Activated CD4-positive, CD25-positive, alpha-beta regulatory T cell treated with anti-CD3 and anti-CD28 coated beads, Interleukin-2, amount 50 U/mL, for 16 hours (primary cell): ENCODE data around the gene MLANA.

Experiments
- DNase-seq: peaks from one replicate; pipeline ENCODE4 v3.0.0-alpha.2; 2020; ENCODE audit warnings: low read depth, low spot score

The MLANA gene

DNA sequence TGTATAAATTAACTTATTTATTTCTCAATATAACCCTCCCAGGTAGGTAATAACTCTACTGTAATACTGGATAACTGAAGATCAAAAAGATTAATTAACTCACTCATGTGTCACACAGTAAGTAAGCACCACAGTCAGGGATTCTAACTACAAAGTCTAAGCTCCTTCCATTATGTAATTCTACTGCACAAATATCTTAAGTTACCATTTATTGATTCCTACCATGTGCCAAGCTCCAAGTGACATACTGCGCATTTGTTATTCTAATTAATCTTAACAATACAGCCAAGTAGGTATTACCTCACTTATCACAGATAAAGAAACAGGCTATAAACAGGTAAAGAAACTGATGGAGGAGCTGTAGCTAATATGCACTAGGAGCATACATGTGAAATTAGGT is 66.5 kb downstream of the MLANA start:
- DNase-seq, result no peak

DNA sequence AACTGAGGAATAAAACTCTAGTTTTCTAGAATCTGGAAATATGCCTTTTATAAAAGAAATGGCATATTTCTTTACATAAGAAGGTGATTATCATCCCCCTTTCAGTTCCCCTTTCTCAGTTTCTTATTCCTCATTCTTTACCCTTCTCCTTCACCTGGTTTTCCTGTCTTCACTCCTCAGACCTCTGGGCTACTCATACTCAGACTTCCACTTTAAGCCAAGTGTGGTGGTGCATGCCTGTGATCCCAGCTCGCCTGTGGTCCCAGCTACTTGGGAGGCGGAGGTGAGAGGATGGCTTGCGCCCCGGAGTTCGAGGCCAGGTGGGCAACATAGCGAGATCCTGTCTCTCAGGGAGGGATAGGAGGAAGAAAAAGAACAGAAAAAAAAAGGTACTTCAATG is 67.6 kb downstream of the MLANA start:
- no peak for DNase-seq
